Measurements from ENCODE around the gene MATN1. TPM values are rescaled to one million over a fixed set of nuclear protein-coding genes. Genes with fewer than 3 reads are reported as not detected.

Gene MATN1
- polyA plus RNA-seq, 4 donors = 0.07 to 0.27 (median 0.15) TPM

- no peak for DNase-seq (ENCODE audit: low read depth in 4 of 4, low spot score in 2 of 4)
Observed at GRCh38 chr1:30720271-30721223, 2.8 kb downstream of the MATN1 start.

GRCh38 chr1:30719406-30720270, 3.7 kb downstream of the MATN1 start:
- no peak for DNase-seq (ENCODE audit: low read depth in 4 of 4, low spot score in 2 of 4)

- DNase-seq (ENCODE audit: low read depth in 4 of 4, low spot score in 2 of 4) = peak; percentile 71 to 88 (median 76)
Observed at GRCh38 chr1:30718636-30719405, 4.6 kb downstream of the MATN1 start.

- peak; percentile 75 to 93 (median 90) for DNase-seq (ENCODE audit: low read depth in 4 of 4, low spot score in 2 of 4)
Observed at GRCh38 chr1:30718091-30718635, 5.2 kb downstream of the MATN1 start.

GRCh38 chr1:30716646-30717045, 6.7 kb downstream of the MATN1 start:
- no peak for DNase-seq (ENCODE audit: low read depth in 4 of 4, low spot score in 2 of 4)

GRCh38 chr1:30715886-30716285, 7.5 kb downstream of the MATN1 start:
- no peak for DNase-seq (ENCODE audit: low read depth in 4 of 4, low spot score in 2 of 4)

GRCh38 chr1:30715216-30715615, 8.2 kb downstream of the MATN1 start:
- DNase-seq (ENCODE audit: low read depth in 4 of 4, low spot score in 2 of 4) = no peak

- no peak for DNase-seq (ENCODE audit: low read depth in 4 of 4, low spot score in 2 of 4)
Observed at GRCh38 chr1:30714536-30715090, 8.8 kb downstream of the MATN1 start.

GRCh38 chr1:30714025-30714424, 9.4 kb downstream of the MATN1 start:
- DNase-seq (ENCODE audit: low read depth in 4 of 4, low spot score in 2 of 4) = no peak

GRCh38 chr1:30713311-30713710, 10.1 kb downstream of the MATN1 start:
- DNase-seq (ENCODE audit: low read depth in 4 of 4, low spot score in 2 of 4) = no peak

- DNase-seq (ENCODE audit: low read depth in 4 of 4, low spot score in 2 of 4) = no peak
Observed at GRCh38 chr1:30712583-30712982, 10.8 kb downstream of the MATN1 start.

GRCh38 chr1:30710407-30710806, 13.0 kb downstream of the MATN1 start:
- DNase-seq (ENCODE audit: low read depth in 4 of 4, low spot score in 2 of 4) = no peak

GRCh38 chr1:30708361-30708728, 15.0 kb downstream of the MATN1 start:
- no peak for DNase-seq (ENCODE audit: low read depth in 4 of 4, low spot score in 2 of 4)

- peak in 1 of 4 donors; percentile 37 for DNase-seq (ENCODE audit: low read depth in 4 of 4, low spot score in 2 of 4)
Observed at GRCh38 chr1:30707412-30708360, 15.7 kb downstream of the MATN1 start.

GRCh38 chr1:30706528-30706927, 16.9 kb downstream of the MATN1 start:
- DNase-seq (ENCODE audit: low read depth in 4 of 4, low spot score in 2 of 4) = no peak

GRCh38 chr1:30705698-30706097, 17.7 kb downstream of the MATN1 start:
- no peak for DNase-seq (ENCODE audit: low read depth in 4 of 4, low spot score in 2 of 4)

- DNase-seq (ENCODE audit: low read depth in 4 of 4, low spot score in 2 of 4) = no peak
Observed at GRCh38 chr1:30704765-30705509, 18.4 kb downstream of the MATN1 start.

GRCh38 chr1:30704271-30704670, 19.1 kb downstream of the MATN1 start:
- no peak for DNase-seq (ENCODE audit: low read depth in 4 of 4, low spot score in 2 of 4)
